ENCODE data around the gene ITPRID1. TPM values are rescaled to one million over a fixed set of nuclear protein-coding genes. Genes with fewer than 3 reads are reported as not detected.

The ITPRID1 gene
- total and polyA plus RNA-seq, 2 of the 8 experiments (the other 6 are each of a cell fraction or from before 2014, with no cell fraction given), result 0.09 to 0.47 TPM

DNA sequence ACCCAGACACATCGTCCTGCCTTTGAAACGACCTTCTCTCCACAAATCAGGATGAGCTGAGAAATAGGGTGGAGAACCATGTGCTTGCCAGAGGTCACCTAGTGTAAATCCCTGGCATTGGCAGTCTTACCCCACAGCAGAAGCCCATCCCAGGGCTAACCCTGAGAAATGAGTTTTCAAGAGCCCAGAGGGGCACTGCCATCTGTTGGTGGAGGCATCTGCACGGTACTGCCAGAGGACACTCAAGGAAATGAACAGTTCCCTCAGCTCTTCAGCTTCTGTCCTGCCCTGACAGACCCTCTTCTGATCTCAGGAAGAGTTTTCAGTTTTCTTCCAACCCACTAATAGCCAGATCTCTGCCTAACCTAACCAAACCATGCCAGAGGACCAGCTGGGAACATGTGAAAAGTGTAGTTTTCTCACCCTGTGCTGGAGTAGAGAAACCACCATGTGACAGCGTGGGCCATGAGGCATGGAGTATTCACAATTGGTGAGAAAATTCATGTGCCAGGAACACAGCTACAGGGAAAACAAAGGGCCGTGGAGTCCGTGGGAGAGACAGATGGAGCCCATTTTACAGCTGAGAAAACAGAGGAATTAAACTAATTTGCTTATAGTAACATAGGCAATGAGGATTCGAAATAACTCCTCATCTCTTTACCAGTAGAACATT lies 37.7 kb upstream of the ITPRID1 start:
- no peak overlapping the region; the same call in 1 of the 2 replicates for H2BK15ac ChIP-seq (ENCODE audit: low read length)
- no peak overlapping the region for H3K56ac ChIP-seq (replicated peaks; ENCODE audit: insufficient read length, low read depth, low read length)
- H3K79me2 ChIP-seq (ENCODE audit: control insufficient read depth in 1 of 2, insufficient read depth in 2 of 2, low read length in 2 of 2), result no peaks in the 10 kb centered on the region
- no peak overlapping the region for H4K5ac ChIP-seq (ENCODE audit: insufficient read length, low read depth, low read length)
- TF ChIP-seq MAX (IDR thresholded peaks at IDR 0.05), result peak; percentile 20; the same call in 1 of the 2 replicates
- TF ChIP-seq, protein P1, sequence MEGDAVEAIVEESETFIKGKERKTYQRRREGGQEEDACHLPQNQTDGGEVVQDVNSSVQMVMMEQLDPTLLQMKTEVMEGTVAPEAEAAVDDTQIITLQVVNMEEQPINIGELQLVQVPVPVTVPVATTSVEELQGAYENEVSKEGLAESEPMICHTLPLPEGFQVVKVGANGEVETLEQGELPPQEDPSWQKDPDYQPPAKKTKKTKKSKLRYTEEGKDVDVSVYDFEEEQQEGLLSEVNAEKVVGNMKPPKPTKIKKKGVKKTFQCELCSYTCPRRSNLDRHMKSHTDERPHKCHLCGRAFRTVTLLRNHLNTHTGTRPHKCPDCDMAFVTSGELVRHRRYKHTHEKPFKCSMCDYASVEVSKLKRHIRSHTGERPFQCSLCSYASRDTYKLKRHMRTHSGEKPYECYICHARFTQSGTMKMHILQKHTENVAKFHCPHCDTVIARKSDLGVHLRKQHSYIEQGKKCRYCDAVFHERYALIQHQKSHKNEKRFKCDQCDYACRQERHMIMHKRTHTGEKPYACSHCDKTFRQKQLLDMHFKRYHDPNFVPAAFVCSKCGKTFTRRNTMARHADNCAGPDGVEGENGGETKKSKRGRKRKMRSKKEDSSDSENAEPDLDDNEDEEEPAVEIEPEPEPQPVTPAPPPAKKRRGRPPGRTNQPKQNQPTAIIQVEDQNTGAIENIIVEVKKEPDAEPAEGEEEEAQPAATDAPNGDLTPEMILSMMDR (IDR thresholded peaks at IDR 0.05; ENCODE audit: control extremely low read depth in 1 of 3, insufficient read depth in 1 of 3, low read depth in 1 of 3, low read length in 3 of 3), result peak in 2 of 3 experiments; percentile 7 to 10; a peak in 3 of 4 replicates
- no peak for TF ChIP-seq RXRA (IDR thresholded peaks at IDR 0.05; ENCODE audit: insufficient read depth, low read depth, low read length)
- peak in 1 of 2 experiments; percentile 27; a peak in 1 of 4 replicates for TF ChIP-seq RAD21 (IDR thresholded peaks at IDR 0.05 in 1 of 2, conservative IDR thresholded peaks at IDR 0.05 in 1 of 2; ENCODE audit: low read depth in 2 of 2, low read length in 2 of 2)
- H3K4ac ChIP-seq (replicated peaks; ENCODE audit: insufficient read length, low read depth, low read length), result no peak overlapping the region
- peaks cover 0 to 5% (median 3%) of the 10 kb centered on the region in 4 experiments; a peak in 4 of 7 replicates for H3K4me1 ChIP-seq (replicated peaks in 1 of 4; ENCODE audit: control insufficient read depth in 3 of 4, insufficient read depth in 4 of 4, low read length in 3 of 4)
- FAIRE-seq (no peak), DNase-seq (ENCODE audit: low read depth in 1 of 2, low spot score in 2 of 2) (no peak)
- no peak overlapping the region for H3K18ac ChIP-seq (ENCODE audit: extremely low read depth, low read length)
- H3K9ac ChIP-seq (replicated peaks in 1 of 4; ENCODE audit: extremely low read depth in 1 of 4, low read depth in 3 of 4, low read length in 3 of 4), result no peak overlapping the region
- CTCF ChIA-PET (ENCODE audit: partially characterized antibody), result interaction anchor here (0.5 to 2.7 kb wide), 8 partner anchors 10 to 1821 kb away, joined by 3 to 9 read pairs (median 4); no protein-coding TSS in a partner anchor
- no peak overlapping the region for H3K4me3 ChIP-seq (ENCODE audit: extremely low read depth in 1 of 4, insufficient read depth in 2 of 4, low read depth in 3 of 4, low read length in 4 of 4)
- H3K23me2 ChIP-seq (ENCODE audit: low read depth, low read length), result no peaks in the 10 kb centered on the region
- whole genome bisulfite sequencing, 2 experiments (ENCODE audit: extremely low coverage in 1 of 2, insufficient coverage in 1 of 2, insufficient read length in 1 of 2, insufficient replicate concordance in 2 of 2, low coverage in 1 of 2, low lambda C conversion rate in 2 of 2, missing lambda C conversion rate in 1 of 2), result 85% methylated on average over 7 of the region's 7 CpGs; no CpG with 5 or more reads in 1 of the 2 experiments
- H3K79me1 ChIP-seq (ENCODE audit: low read depth, low read length), result no peaks in the 10 kb centered on the region
- POLR2A ChIA-PET (ENCODE audit: partially characterized antibody), result interaction anchor here (1.3 kb wide), 1 partner anchor 10 kb away, joined by 4 read pairs; no protein-coding TSS in a partner anchor
- H3K9me3 ChIP-seq (ENCODE audit: insufficient read depth in 2 of 2, low read depth in 1 of 2, low read length in 1 of 2), result no peaks in the 10 kb centered on the region
- H3K27me3 ChIP-seq (replicated peaks in 1 of 4; ENCODE audit: control insufficient read depth in 3 of 4, extremely low read depth in 1 of 4, insufficient read depth in 3 of 4, low read length in 3 of 4), result no peaks in the 10 kb centered on the region
- no peak overlapping the region for H2AK5ac ChIP-seq (ENCODE audit: low read depth, low read length)
- no peak overlapping the region for H4K91ac ChIP-seq (replicated peaks; ENCODE audit: insufficient read length, low read length)
- H4K8ac ChIP-seq (ENCODE audit: extremely low read depth, insufficient read depth, low read length), result no peak overlapping the region
- no peak overlapping the region for H3K4me2 ChIP-seq (ENCODE audit: insufficient read depth in 1 of 2, low read depth in 2 of 2, low read length in 2 of 2)
- H3K36me3 ChIP-seq (ENCODE audit: control insufficient read depth in 2 of 4, insufficient read depth in 4 of 4, low read length in 3 of 4), result no peaks in the 10 kb centered on the region
- H3K14ac ChIP-seq (ENCODE audit: insufficient read length), result no peak overlapping the region
- no peak overlapping the region for H2AFZ ChIP-seq (ENCODE audit: low read length)
- H2BK5ac ChIP-seq (ENCODE audit: low read depth, low read length), result peak overlapping the region; percentile 8; the same call in 1 of the 2 replicates
- no peak overlapping the region for H3K27ac ChIP-seq (ENCODE audit: low read depth, low read length)
- 0 out of 2 replicates have a peak overlapping the region, but pooled peaks have one; percentile 1 for H2BK20ac ChIP-seq (ENCODE audit: low read length)
- no peaks in the 10 kb centered on the region for H4K20me1 ChIP-seq (replicated peaks in 1 of 2; ENCODE audit: control insufficient read depth in 1 of 2, insufficient read depth in 2 of 2, low read length in 2 of 2)
- H2BK12ac ChIP-seq (ENCODE audit: low read depth, low read length), result peak overlapping the region; percentile 44; the same call in 1 of the 2 replicates
- no peak overlapping the region for H3K23ac ChIP-seq (ENCODE audit: insufficient read length)
- H2BK120ac ChIP-seq (replicated peaks; ENCODE audit: low read depth, low read length), result no peak overlapping the region
